CD4-positive, alpha-beta T cell treated with Interleukin-15 for 1 hour (primary cell): ENCODE data around the gene HGFAC.

ENCODE experiments used
- DNase-seq: peaks from one replicate; pipeline ENCODE4 v3.0.0-alpha.2; 2020

Gene HGFAC

GRCh38 chr4:3492741-3493719, 51.3 kb downstream of the HGFAC start:
- DNase-seq = no peak

GRCh38 chr4:3493720-3494461, 52.1 kb downstream of the HGFAC start:
- no peak for DNase-seq

GRCh38 chr4:3494462-3494871, 52.7 kb downstream of the HGFAC start:
- no peak for DNase-seq

- DNase-seq = no peak
Measured at GRCh38 chr4:3495204-3495975, 53.6 kb downstream of the HGFAC start.

GRCh38 chr4:3496021-3496420, 54.3 kb downstream of the HGFAC start:
- DNase-seq = no peak

- no peak for DNase-seq
Measured at GRCh38 chr4:3497095-3497494, 55.3 kb downstream of the HGFAC start.

- DNase-seq = no peak
Measured at GRCh38 chr4:3497523-3498389, 56.0 kb downstream of the HGFAC start.

- no peak for DNase-seq
Measured at GRCh38 chr4:3498407-3498806, 56.6 kb downstream of the HGFAC start.
